Eye (tissue), 1 donor: ENCODE data around the gene RNF19B.
"Not testable (repeated sequence)": the region's sequence is repeated elsewhere in the genome, so short reads cannot be mapped to it uniquely, and the experiment has no call there.

ENCODE experiments used
- DNase-seq: peaks from one replicate; pipeline ENCODE4 v3.0.0-alpha.2; 2015

Gene RNF19B, protein sequence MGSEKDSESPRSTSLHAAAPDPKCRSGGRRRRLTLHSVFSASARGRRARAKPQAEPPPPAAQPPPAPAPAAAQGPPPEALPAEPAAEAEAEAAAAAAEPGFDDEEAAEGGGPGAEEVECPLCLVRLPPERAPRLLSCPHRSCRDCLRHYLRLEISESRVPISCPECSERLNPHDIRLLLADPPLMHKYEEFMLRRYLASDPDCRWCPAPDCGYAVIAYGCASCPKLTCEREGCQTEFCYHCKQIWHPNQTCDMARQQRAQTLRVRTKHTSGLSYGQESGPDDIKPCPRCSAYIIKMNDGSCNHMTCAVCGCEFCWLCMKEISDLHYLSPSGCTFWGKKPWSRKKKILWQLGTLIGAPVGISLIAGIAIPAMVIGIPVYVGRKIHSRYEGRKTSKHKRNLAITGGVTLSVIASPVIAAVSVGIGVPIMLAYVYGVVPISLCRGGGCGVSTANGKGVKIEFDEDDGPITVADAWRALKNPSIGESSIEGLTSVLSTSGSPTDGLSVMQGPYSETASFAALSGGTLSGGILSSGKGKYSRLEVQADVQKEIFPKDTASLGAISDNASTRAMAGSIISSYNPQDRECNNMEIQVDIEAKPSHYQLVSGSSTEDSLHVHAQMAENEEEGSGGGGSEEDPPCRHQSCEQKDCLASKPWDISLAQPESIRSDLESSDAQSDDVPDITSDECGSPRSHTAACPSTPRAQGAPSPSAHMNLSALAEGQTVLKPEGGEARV

GRCh38 chr1:32964461-32965250, at the start of gene RNF19B:
Gene RNF19B, minus strand, starts transcription at chr1:32964809. Its CDS starts 124 bp downstream, at chr1:32964685.
- peak; percentile 97 for DNase-seq

DNA sequence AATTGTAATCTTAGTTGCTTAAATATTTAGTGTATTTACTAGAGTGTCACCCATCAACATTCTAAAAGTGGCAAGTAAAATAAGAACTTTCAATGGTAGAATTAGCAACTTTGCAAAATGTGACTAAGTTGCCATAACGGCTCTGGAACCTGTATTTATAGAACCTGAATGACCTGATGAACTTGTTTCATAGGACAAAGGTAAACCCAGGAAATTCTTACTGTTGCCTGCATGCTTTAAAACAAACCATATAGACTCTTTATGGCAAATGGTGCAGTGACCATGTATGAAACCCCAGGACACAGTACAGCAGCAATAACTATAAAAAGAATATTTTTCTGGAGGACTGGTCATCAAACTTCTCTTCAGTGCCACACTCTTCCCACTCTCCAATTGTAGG, 49.2 kb upstream of the RNF19B start:
- DNase-seq: no peak

GRCh38 chr1:33012165-33012564, 47.6 kb upstream of the RNF19B start:
- no peak for DNase-seq

GRCh38 chr1:33010932-33011731, 46.5 kb upstream of the RNF19B start:
- no peak for DNase-seq

GRCh38 chr1:33009561-33009960, 45.0 kb upstream of the RNF19B start:
- no peak for DNase-seq

GRCh38 chr1:33008051-33008914, 43.7 kb upstream of the RNF19B start:
- DNase-seq: no peak

DNA sequence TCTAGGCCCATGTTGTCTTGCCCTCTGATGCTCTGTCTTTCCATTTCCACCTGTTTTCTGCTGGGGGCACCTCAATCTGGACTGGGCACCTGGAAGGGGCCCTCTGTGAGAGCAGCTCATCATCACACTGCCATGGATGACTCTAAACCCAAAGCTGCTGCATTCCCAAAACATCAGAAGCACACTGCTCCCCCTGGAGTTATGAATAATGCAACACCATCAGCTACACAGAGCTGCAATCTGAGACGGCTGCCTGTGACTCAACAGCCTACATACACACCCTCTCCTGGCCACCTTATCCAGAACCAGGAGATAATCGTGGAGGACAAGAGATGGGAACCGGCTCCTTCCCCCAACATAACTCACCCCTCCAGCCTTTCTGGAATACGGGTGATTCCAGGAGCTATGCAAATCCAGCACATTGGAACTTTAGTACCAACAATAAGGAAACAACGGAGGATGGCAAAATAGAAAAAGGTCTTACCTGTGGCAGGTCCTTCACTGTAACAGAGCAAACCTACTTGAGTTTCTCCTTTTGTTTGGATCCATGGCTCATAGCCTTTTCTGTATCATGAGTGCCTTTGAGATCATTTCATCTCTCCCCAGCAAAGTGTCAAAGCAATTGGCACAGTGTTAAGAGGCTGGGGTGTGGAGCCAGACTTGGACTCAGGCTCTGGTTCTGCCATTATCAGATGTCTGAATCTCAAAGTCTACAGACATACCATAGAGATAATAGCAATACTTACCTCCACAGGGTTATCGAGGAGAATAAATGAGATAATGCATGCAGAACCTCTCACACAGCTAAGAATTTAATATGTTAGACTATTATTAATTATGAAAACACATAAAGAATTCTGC, 42.8 kb upstream of the RNF19B start:
- peak; percentile 72 for DNase-seq

GRCh38 chr1:33005838-33006421, 41.3 kb upstream of the RNF19B start:
- DNase-seq: peak; percentile 79

DNA sequence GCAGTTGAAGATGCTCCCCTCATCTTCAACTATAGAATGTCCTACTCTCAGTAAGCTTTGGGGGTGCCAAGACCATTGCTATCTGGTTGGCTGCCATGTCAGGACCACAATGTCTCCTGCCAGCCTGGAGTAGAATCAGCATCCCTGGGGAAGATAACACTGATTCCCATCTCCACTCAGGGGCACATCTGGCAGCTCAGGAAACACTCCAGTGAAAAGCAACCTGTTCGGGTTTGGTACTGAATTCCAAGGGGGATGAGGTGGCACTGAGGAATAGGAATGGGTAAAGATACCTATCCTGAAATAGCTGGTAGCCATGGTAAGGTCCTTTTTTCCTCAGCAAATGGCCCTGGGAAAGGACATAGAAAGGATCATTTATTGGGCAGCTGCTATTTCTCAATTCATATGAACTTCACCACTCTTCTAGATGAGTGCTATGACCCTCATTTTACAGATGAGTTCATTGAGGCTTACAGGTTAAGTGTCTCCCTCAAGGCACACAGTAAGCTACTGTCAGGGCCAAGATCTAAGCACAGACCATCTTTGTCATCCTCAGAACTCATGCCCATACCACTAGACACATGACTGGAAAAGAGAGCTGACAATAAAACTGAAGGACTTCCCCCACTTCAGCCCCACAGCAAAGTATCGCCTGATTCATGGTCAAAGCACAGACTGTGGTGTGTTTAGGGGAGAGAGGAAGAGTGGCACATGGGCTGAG, 40.7 kb upstream of the RNF19B start:
- DNase-seq: peak; percentile 20

DNA sequence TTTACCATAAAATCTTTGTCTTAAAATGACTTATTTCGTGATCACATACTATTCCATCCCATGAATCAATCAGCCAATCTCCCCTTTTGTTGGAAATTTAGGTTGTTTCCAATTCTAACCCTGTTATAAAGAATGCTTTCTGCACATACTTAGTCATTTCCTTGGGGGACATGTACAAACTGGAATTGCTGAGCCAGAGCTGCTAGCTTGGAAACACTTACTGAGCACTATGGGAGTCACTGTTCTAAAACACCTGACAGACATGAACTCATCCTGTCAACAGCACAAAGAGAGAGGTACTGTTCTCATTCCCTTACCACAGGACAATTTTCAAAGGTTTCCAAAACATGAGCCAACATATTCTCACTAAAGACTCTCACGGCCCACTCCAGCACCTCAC, 40.0 kb upstream of the RNF19B start:
- DNase-seq: peak; percentile 16

- DNase-seq: no peak
Measured at GRCh38 chr1:33003657-33004056, 39.0 kb upstream of the RNF19B start.

DNA sequence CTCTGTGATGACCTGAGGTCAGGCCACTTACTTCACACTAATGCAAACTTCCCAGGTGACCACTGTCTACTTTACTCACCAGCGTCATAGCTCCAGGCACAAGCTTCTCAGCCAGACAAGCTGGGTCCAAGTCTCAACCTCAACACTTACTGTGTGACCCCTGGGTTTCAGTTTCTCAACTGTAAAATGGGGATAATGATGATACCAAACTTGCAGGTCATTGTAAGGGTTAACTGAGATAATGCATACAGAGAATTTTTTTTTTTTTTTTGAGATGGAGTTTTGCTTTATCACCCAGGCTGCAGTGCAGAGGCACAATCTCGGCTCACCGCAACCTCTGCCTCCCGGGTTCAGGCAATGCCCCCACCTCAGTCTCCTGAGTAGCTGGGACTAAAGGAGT, 37.4 kb upstream of the RNF19B start:
- DNase-seq: no peak

GRCh38 chr1:33001282-33001681, 36.7 kb upstream of the RNF19B start:
- DNase-seq: no peak

DNA sequence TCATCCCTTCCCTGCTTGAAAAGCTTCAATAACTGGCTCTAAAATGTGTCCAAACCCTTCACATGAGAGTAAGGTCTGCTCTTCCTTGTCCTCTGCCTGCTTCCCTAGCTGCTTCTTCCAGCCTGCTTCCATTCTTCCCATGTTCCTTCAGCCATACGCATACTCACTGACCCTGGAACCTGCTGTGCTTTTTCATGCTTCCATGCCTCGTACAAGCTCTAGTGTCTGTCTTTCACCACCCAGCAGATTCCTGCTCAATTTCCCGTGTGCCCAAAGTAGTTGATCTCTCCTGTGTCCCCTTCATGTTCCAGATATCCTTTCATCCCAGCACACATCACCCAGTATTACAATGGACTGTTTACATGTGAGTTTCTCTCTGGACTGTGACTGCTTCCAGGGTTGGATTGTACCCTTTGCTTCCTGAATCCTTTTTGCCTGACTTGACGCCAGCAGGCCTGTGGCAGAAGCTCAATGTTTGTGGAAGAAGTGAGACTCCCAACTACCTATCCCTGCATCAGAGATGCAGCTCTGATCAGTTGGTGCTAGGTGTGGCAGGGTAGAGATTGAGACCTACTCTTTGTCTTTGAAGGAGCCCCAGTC, 35.9 kb upstream of the RNF19B start:
- peak; percentile 61 for DNase-seq

GRCh38 chr1:32998997-32999396, 34.4 kb upstream of the RNF19B start:
- no peak for DNase-seq

GRCh38 chr1:32998064-32998463, 33.5 kb upstream of the RNF19B start:
- DNase-seq: no peak

- DNase-seq: no peak
Measured at GRCh38 chr1:32997381-32997891, 32.8 kb upstream of the RNF19B start.

GRCh38 chr1:32993324-32993636, 28.7 kb upstream of the RNF19B start:
- DNase-seq: not testable (repeated sequence)
